Stimulated activated CD4-positive, alpha-beta T cell treated with anti-CD3 and anti-CD28 coated beads, TNF-alpha, amount 100 ng/mL, for 24 hours (primary cell): ENCODE results near the gene DEDD2.

Experiments used
- DNase-seq, 3 experiments: peaks; one replicate each; pipeline ENCODE4 v3.0.0-alpha.2; 2020; ENCODE audit warnings: low read depth in 3 of 3

Gene DEDD2

DNA sequence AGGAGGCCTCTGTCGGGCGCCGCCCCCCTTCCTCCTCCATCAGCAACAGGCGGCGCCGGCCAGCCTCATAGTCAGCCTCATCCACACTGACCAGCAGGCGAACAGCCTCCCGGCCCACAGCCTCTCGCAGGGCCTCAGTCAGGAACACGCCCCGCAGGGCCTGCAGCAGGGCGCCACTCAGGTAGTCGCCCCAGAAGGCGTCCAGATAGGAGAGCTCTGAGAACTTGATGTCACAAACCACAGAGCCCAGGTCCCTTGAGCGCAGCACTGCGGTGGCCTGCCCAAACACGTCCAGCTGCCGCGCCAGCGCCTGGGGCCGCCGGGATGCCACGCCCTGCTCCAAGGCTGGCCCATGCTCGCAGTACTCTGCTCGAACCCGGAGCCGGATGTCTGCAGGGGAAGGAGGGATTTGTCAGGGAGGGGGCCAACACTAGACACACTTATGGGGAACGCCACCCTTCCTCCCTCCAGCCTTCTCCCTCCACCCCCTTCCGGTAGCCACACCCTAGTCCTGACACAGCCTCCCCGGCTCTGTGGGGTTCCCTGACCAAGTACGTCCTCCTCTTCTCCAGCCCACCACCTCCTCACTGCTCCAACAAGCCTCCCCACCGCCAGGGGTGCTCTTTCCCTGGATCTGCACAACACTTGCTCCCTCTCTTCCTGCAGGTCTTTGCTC, 17.9 kb downstream of the DEDD2 start:
- DNase-seq, result peak in 1 of 3 experiments; percentile 65

DNA sequence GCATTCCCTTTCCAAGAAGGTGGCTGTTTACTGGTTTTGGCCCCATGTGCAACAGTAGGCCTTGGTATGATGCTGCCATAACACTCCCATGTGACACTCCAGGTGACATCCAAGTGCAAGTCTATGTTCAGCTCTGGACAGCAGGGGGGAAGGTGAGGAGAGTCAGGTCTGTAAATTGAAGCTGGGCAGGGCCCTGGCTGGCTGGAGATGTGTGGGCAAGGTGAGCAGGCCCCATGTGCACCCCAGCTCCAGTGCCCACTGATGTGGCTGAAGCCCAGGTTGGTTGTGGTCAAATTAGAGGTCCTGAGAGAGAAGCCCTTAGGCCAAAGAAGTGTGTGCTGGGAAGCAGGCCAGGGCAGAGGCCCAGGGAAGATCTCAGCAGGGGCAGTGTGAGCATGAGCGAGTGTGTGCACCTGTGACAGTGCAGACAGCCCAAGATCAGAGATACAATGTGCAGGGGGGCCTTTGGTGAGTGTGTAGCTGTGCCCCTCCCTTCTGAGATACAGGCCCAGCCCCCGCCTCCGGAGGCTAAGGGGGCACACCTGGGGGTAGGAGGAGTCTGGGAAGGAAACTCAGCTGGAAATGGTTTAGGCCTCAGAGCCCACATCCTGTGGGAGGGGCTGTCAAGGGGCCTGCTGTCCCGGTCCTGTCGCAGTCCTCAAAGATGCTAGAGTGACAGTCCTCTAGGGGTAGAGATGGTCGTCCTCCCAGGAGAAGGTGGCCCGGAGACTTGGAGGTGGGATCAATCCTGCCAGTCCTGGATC, 18.6 kb downstream of the DEDD2 start:
- DNase-seq, result peak in 1 of 3 experiments; percentile 43

DNA sequence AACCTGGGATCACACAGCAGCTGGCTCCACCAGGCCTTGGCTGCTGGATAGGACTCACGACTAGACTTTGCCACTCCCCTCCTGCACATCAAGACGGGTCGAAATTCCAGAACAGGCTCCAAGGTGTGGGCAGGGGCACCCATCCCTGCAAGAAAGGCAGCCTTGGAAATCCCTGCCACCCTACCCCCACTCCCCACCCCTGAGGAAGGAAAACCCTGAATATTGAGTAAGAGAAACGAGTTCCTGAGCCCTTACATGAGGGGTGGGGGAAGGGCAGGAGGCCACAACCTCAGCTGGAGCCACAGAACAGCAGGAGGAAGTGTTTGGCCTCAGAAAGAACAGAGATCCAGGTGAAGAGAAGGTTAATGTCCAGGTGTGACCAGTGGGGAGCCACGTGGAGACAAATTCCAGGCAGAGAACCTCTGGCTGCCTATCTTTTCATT, 20.1 kb downstream of the DEDD2 start:
- DNase-seq, result no peak

DNA sequence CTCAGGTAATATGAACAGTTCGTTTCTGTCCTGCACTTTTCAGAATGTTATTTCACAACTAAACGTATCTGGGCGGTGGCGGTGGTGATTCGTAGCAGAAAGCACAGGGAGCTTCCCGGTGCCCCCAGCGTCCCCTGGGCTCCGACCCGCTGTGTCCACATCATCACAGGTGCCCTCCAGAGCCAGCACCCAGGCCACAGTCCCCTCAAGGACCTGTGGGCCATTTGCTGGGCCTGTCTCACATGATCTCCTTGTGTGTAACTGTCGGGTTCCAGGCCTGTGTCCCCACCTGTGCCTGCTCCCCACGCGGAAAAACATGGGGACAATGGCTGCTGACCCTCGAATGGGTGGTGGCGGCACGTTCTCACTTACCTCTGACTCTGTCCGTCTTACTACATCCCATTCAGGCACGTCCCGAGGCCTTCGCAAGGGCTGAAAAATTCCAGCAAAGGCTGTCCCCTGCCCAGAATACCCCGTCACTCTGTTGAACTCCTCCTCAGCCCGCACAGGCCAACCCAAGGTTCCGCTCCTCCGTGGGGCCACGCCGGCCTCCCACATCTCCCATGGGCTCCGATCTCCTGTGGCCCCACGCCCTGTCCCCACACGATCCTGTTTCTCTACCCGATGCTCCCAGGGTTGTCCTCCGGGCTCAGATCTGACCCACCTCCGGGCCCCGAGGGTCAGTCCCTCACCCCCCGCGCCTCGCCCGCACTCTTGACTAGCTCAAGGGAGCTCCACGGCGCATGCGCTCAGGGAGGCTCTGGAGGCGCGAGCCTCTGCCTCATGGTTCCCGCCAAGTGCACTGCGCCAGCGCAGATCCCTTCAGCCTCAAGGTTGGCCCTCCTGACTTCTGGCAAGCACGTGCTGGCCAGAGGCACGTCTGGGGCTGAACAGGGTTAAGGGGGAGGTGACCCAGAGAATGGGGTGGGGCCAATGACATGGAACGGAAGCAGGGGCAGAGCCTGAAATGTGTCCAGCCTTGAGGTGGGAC, 21.2 kb downstream of the DEDD2 start:
- no peak for DNase-seq

DNA sequence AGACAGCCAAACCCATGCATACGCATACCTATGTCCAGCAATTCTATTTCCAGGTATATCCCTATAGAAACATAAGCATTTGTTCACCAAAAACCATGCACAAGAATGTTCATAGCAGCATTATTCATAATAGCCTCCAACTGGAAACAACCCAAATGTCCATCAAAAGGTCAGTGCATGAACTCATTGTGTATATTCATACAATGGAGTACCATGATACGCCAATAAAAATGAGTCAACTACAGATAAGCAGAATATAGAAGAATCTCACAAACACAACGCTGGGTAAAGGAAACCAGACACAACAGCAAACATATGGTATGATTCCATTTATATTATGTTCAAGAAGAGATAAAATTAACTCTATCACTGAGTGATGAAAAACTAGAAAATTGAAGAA, 23.8 kb downstream of the DEDD2 start:
- no peak for DNase-seq

DNA sequence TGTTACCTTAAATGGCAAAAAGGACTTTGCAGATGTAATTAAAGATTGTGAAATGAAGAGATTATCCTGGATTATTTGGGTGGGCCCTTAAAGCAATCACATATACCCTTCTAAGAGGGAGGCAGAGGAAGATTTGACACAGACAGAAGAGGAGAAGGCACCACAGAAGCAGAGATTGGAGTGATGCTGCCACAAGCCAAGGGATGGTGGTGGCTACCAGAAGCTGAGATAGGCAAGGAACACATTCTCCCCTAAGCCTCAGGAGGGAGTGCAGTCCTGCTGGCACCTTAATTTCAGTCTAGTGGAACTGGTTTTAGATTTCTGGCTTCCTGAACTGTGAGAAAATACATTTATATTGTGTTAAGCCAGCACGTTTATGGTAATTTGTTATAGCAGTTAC, 24.2 kb downstream of the DEDD2 start:
- DNase-seq, result no peak

DNA sequence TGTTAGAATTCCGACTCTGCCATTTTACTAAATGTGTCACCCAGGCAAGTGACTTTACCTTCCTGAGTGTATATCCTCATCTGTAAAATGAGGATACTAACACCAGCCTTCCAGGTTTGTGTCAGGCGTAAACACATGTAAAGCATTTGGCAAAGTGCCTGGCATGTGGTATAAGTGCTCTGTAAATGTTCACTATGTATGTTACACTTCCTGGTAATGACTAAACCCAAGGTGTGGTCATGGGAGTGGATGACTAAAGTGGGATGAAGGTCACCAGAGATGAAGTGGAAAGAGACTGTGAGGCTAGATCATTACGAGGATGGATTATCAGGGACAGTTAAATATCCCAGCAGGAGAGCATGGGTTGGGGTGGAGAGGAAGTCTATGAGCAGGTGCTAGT, 25.6 kb downstream of the DEDD2 start:
- no peak for DNase-seq

DNA sequence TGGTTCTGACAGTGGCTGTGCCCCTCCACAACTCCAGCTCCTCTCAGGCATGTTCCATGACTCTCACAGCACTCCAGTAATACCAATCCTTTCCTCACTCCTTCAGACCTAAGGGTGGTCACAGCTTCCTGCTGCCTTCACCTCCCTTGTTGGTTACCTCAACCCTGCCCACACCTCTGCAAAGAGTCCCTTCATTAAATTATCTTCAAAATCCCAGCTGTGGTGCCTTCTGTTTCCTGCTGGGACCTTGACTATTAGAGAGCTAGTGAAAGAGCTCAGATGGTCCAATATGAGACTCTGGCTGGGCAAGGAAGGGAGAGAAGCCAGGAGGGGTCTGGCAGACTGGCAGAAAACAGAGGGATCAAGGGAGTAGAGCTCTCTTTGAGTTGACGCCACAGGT, 26.1 kb downstream of the DEDD2 start:
- DNase-seq, result no peak

DNA sequence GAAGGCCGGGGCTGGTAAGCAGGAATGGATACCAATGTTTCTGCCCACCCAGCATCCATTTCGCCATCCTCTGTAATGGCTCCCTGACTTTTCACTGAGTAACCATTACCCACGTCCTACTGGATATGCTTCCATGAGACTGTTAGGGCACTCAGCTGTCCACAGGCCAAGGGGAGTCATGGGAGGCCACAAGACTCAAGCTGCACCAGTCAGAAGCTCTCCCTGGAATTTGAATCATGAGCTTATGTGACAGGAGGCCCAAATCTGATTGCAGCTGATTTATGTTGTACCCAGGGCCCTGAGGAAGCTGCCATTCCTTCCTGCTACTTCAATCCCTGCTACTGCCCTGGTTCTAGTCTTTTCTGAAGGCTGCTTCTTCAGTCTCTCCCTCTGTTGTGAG, 28.3 kb downstream of the DEDD2 start:
- DNase-seq, result no peak

DNA sequence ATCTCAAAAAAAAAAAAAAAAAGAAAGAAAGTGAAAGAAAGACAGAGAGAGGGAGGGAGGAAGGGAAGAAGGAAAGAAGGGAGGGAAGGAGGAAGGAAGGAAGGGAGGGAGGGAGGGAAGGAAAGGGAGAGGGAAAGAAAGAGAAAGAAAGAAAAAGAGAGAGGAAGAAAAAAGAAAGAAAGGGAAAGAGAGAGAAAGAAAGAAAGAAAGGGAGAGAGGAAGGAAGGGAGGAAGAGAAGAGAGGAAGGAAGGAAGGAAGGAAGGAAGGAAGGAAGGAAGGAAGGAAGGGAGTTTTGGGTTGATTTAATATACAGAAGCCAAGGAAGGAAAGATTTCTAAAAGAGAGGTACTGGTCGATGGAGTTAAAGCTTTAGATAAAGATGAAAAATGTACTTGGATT, 28.8 kb downstream of the DEDD2 start:
- DNase-seq, result no peak

DNA sequence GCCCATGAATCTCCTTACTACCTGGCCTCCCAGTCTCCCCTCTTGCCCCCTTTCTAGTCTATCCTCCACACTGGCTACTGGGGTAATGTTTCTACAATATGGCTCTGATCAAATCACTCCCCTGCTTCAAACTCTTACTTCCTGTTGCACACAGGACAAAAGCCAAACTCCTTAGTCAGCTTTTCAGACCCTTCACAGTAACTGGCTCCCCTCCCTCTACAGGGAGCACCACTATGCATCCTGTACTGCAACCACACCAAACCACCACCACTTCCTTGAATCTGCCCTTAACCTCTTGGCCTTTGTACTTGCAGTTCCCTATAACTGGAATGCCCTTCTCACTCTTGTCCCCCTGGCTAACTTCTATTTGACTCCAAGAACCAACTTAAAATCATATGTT, 32.2 kb downstream of the DEDD2 start:
- DNase-seq, result no peak

DNA sequence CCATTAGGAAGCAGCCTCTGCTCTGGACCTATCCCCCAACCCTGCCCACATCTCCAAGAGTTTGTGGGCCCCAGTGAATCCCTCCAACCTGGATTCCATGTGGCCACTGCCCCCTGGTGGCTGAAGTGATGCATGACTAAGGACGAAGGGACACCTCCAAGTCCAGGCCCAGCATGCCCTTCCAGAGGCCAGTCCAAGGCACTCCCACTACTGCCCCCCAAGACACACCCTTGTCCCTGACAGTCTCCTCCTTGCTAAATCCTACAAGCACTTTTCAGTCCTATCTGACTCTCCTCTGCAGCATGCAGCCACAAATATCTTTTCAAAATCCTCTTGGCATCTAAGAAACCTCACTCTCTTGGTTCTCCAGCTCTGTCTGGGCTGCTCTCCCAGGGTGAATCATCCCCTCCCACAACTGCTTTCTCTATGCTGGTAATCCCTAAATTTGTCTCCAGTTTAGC, 33.0 kb downstream of the DEDD2 start:
- peak; percentile 51 to 76 (median 61) for DNase-seq

DNA sequence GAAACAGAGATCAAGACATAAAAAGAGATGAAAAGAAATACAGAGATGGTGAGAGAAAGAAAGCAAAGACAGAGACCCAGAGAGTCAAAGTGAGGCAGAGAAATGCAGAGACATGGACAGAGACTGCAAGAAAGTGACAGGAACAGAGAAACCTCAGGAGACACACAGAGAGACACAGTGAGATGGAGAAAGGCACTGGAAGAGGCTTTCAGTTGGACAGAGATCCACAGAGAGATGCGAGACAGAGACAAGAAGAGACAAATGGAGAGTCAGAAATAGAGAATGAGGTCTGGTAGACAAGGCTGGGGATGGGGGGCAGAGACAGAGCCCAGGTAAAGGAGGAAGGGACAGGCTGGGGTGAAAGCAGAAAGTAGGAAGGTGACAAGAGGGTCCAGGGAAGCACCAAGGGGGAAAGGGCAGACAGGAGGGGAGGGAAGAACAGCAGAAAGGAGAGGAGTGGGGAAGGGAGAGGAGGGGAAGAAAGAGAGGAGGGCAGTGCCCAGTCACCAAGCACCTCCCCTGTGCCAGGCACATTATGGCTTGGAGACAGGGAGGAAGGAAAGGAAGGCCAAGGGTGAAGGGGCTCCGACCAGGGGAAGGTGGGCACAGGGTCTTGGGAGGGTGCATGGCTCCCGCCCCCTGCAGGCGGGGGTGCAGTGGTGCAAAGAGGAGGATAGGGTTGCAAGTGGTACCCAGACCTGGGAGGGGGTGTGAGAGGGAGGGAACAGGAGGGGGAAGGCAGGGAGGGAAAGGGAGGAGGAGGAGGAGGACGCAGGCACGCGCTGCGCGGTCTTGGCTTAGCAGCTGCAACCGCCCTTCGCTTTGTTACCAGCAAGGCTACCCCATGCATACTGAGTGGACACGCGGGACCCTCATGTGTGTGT, 38.4 kb downstream of the DEDD2 start:
- no peak for DNase-seq

DNA sequence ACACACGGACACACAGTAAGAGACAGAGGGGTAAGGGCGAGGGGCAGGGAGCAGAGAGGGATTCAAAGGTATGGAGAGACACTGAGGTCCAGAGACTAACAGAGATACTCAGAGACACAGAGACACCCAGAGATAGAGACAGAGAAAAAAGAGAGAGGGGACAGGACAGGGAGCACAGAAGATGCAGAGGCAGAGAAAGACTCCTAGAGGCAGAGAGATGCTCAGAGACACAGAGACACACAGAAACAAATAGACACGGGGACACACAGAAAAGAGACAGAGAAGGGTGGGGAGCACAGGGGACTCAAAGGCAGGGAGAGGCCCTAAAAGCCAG, 39.8 kb downstream of the DEDD2 start:
- DNase-seq, result no peak

DNA sequence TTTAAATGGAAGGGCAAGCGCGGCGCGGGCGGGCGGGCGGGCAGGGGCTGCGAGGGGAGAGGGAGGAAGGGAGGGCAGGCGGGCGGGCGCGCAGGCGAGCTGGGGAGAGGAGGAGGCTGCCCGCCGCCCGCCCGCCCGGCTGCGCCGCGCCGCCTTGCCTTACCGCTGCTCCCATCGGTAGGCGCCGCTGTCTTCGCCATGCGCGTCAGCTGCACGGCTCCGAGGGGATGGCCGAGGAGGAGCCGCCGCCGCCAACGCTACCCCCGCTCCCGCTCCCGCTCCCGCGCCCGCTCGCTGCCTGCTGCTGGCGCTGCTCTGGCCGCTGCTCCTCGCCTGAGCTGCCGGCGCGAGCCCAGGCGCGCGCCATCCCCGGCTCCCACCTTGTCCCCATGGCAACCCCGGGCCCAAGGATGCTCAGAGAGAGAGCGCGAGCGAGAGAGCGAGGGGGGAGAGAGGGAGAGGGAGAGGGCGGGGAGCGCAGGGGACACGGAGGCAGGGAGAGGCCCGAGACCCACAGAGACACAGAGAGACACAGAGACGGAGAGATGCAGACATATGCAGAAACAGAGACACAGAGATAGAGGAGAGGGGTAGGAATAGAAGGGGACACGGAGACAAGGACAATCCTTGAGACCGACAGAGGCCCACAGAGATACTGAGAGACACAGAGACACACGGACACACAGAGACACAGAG, 40.3 kb downstream of the DEDD2 start:
- DNase-seq, result peak in 2 of 3 experiments; percentile 50 to 78

DNA sequence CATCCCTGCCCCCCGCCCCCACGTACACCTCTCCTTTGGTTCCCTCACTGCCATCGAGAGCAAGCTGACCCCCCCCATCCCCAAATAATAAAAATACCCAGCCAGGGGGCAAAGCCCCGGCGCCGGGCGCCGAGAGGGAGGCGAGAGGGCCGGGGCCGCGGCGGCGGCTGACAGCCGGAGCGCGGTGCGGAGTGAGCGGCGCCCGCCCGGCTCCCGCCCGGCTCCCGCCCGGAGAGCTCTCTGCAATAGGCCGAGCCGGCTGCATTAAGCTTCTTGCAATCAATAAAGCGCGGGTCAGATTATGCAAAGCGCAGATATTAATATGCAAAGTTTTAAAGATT, 40.9 kb downstream of the DEDD2 start:
- DNase-seq, result no peak

DNA sequence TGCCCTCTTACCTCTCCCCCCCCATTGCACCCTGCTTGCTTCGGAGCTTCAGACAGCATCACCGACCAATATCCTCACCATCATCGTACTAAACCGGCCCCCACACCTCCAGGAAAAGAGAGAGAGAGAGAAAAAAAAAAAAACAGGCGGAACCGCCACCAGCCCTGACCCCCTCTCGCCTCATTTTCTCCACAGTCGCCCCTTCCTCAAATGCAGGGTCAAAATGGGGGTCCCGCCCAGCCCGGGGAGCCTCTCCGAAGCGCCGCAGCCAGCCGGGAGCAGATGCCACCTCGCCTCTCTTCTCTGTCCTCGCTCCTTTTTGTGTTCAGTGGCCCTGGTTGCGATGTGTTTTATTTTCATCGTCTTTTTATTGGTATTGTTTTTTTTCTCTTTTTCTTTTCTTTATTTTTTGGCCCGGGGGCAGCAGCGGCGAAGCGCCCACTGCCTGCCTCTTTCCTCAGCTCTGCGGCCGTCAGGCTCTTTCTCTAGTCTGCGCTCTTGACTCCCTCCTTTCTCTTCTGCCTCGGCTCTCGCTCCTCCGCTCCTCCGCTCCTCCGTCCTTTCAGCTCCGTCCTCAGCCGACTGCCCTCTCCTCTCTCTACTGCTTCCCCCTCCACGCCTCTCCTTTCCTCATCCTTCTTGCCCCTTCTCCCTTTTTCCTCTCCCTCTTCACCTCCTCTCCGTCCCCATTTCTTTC, 41.4 kb downstream of the DEDD2 start:
- no peak for DNase-seq

DNA sequence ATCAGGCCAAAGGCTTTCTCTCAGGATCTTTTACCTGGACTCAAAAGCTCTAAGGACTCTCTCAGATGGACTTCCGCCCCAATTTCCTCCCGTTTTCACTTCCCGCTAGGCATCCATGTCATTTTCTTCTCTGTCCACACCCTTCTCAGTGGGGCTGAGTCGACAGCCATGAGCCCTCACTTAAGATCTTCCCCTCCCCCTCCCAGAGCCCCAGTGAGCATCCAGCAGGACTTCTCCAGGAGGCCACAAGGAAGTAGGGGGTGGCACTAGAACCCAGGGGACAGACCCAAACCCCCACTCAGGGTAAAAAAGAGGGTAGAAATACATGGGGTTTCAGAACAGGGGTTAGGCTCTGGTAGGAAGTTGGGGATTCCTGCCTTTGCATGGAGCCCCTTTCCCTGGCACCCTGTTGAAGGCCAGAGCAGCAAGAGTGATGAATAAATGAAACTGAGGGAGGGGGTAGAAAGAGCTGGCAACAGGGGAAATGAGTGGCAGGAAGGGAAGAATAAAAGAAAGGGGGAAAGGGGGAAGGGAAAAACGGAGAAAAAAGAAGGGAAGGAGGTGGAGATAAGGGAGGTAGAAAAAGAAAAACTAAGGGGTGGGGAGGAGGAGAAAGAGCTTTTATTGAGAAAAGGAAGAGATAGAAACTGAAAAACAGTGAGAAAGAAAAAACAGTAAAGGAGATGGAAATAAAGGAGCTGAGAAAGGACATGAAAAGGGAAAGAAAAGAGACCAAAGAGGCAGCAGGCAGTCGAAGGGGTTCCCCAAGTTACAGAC, 42.3 kb downstream of the DEDD2 start:
- DNase-seq, result no peak

DNA sequence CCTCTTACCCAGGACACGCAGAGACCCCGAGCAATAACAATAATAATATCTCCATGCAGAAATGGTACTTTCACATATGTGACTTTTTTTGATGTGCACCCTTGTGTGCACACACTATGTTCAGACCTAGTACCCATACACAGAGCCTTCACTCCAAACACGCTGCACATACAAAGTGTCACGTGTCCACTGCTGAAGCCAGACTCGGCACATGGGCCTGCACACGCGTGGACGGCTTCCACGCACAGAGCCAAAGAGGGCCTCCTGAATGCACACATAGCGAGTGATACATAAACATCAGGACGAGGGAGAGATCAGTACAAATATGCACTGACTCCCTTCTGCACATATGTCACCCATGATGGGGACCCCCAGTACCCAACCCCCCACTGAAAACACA, 43.3 kb downstream of the DEDD2 start:
- DNase-seq, result no peak
